ENCODE results near the gene DUSP28. TPM values are rescaled to one million over a fixed set of nuclear protein-coding genes. Genes with fewer than 3 reads are reported as not detected.

DUSP28 gene
- total RNA-seq, 2 experiments from 2014 or later, result 4.5 to 6.2 TPM

GRCh38 chr2:240551288-240551687 is 8.9 kb upstream of the DUSP28 start:
- Mint-ChIP-seq H3K36me3 (ENCODE audit: low read depth) (peaks cover 32% of the 10 kb centered on the region), H3K4me1 (ENCODE audit: low read depth) (peaks cover 10% of the 10 kb centered on the region), H3K4me3 (no peak overlapping the region), H3K27me3 (no peaks in the 10 kb centered on the region), H3K27ac (no peak overlapping the region), H3K9me3 (peaks cover 13% of the 10 kb centered on the region)
- ChIA-PET CTCF (interaction anchor here (2.8 kb wide), 1 partner anchor 37 kb away, joined by 11 read pairs; no protein-coding TSS in a partner anchor), POLR2A (interaction anchor here (1.2 kb wide), 1 partner anchor 9 kb away, joined by 4 read pairs; the partner anchor contains the start of gene DUSP28)
- intact Hi-C loops (cut with micrococcal nuclease), result no loop called here
- ATAC-seq, result no peak
- DNase-seq, result no peak
- no peak for TF ChIP-seq CTCF (IDR thresholded peaks at IDR 0.05)

- Mint-ChIP-seq H3K4me1 (ENCODE audit: low read depth) (peaks cover 15% of the 10 kb centered on the region), H3K4me3 (no peak overlapping the region), H3K27me3 (no peaks in the 10 kb centered on the region), H3K27ac (peak overlapping the region; percentile 46), H3K36me3 (ENCODE audit: low read depth) (peaks cover 32% of the 10 kb centered on the region), H3K9me3 (peaks cover 13% of the 10 kb centered on the region)
- POLR2A ChIA-PET, result interaction anchor here (1.2 kb wide), 1 partner anchor 9 kb away, joined by 4 read pairs; the partner anchor contains the start of gene DUSP28
- DNase-seq, result no peak
- no peak for ATAC-seq
- TF ChIP-seq CTCF (IDR thresholded peaks at IDR 0.05), result no peak
- intact Hi-C loops (cut with micrococcal nuclease), result no loop called here
- CTCF ChIA-PET, result interaction anchor here (2.8 to 4.2 kb wide), 2 partner anchors 14 to 38 kb away, joined by 11 to 15 read pairs; no protein-coding TSS in a partner anchor
Measured at GRCh38 chr2:240551811-240552210, 8.3 kb upstream of the DUSP28 start.

GRCh38 chr2:240553956-240554480 is 6.1 kb upstream of the DUSP28 start:
- ATAC-seq (no peak), DNase-seq (no peak)
- peaks cover 28% of the 10 kb centered on the region for H3K4me1 Mint-ChIP-seq (ENCODE audit: low read depth)
- ChIA-PET CTCF (interaction anchor here (0.9 to 4.2 kb wide), 2 partner anchors 12 to 29 kb away, joined by 3 to 15 read pairs; no protein-coding TSS in a partner anchor), POLR2A (no interaction called here)
- no peaks in the 10 kb centered on the region for H3K27me3 Mint-ChIP-seq
- H3K4me3 Mint-ChIP-seq, result no peak overlapping the region
- H3K27ac Mint-ChIP-seq, result no peak overlapping the region
- intact Hi-C loops (cut with micrococcal nuclease), result no loop called here
- no peak for TF ChIP-seq CTCF (IDR thresholded peaks at IDR 0.05)
- peaks cover 38% of the 10 kb centered on the region for H3K36me3 Mint-ChIP-seq (ENCODE audit: low read depth)
- peaks cover 13% of the 10 kb centered on the region for H3K9me3 Mint-ChIP-seq

GRCh38 chr2:240554767-240555493 is 5.2 kb upstream of the DUSP28 start:
- peaks cover 37% of the 10 kb centered on the region for H3K4me1 Mint-ChIP-seq (ENCODE audit: low read depth)
- no peaks in the 10 kb centered on the region for H3K27me3 Mint-ChIP-seq
- intact Hi-C loops (cut with micrococcal nuclease), result no loop called here
- no peak overlapping the region for H3K4me3 Mint-ChIP-seq
- POLR2A ChIA-PET, result no interaction called here
- ATAC-seq, result no peak
- no peak overlapping the region for H3K27ac Mint-ChIP-seq
- H3K36me3 Mint-ChIP-seq (ENCODE audit: low read depth), result peaks cover 47% of the 10 kb centered on the region
- H3K9me3 Mint-ChIP-seq, result peaks cover 13% of the 10 kb centered on the region
- DNase-seq, result no peak
- CTCF ChIA-PET, result interaction anchor here (0.7 to 4.2 kb wide), 3 partner anchors 11 to 41 kb away, joined by 3 to 15 read pairs (median 3); no protein-coding TSS in a partner anchor
- TF ChIP-seq CTCF (IDR thresholded peaks at IDR 0.05), result no peak

All from activated CD8-positive, alpha-beta T cell treated with anti-CD3 and anti-CD28 coated beads for 36 hours (primary cell).